K562 (cell line): ENCODE measurements around the gene CDK14. TPM values are rescaled to one million over a fixed set of nuclear protein-coding genes. Genes with fewer than 3 reads are reported as not detected.

Experiments
- ATAC-seq: fragments of 200-7000 bp; cut with Tn5 transposase; 3 replicates; pipeline ENCODE4 v1.9.1; 2020; ENCODE audit warnings: moderate library complexity
- BruUV-seq: library from RNA; stranded (reverse); fragments of 400-500 nt; replicated peaks from 2 replicates; lab custom pipeline; 2021; lab: Mats Ljungman, UMichigan
- CTCF ChIA-PET: fragments of 300-600 bp; formaldehyde crosslinking; extraction: SDS; loops from one replicate; lab custom pipeline; 2021; ENCODE audit warnings: low intra/inter-chr PET ratio; lab: Yijun Ruan, JAX
- POLR2A ChIA-PET: fragments of 300-600, 350-650 bp; sonication (Branson Sonifier 250); formaldehyde crosslinking; extraction: SDS; loops from one replicate; lab custom pipeline; 2021; ENCODE audit warnings: antibody characterized with exemption, inconsistent platforms; lab: Yijun Ruan, JAX
- DNase-seq, 4 experiments: peaks; one replicate each; pipeline versions ENCODE4 v3.0.0 to v3.0.0-alpha.2; 2011 to 2018; ENCODE audit warnings: low spot score in 3 of 4, mixed read lengths in 3 of 4; ENCODE audit errors: extremely low read depth in 1 of 4
- FAIRE-seq: peaks from 2 replicates; lab custom pipeline; 2011; peaks lifted over from hg19 to GRCh38; lab: Jason Lieb, UNC
- H2AFZ ChIP-seq: 2 replicates; pipeline ENCODE4 v1.6.0; 2011; ENCODE audit warnings: low read depth, low read length, control low read depth, inconsistent platforms
- H3K27ac ChIP-seq: fragments of 200-600 bp; 3 replicates; pipeline ENCODE4 v1.8.0; 2011; ENCODE audit warnings: low read depth, mild to moderate bottlenecking, control low read depth, inconsistent platforms, low read length, moderate library complexity, mixed read lengths; ENCODE audit errors: extremely low read depth
- H3K27me3 ChIP-seq, 2 experiments: fragments of 300-600 bp in 1 of 2; 2 replicates in 1 of 2; 3 replicates in 1 of 2; pipeline versions ENCODE4 v1.6.0 to v1.8.0; 2011; ENCODE audit warnings: inconsistent platforms in 2 of 2, low read length in 2 of 2, mild to moderate bottlenecking in 1 of 2, mixed read lengths in 1 of 2, moderate library complexity in 1 of 2; ENCODE audit not compliant: control insufficient read depth in 2 of 2, insufficient read depth in 2 of 2
- H3K36me3 ChIP-seq: fragments of 300-600 bp; 3 replicates; pipeline ENCODE4 v1.8.0; 2011; ENCODE audit warnings: mild to moderate bottlenecking, low read length, inconsistent platforms; ENCODE audit not compliant: control insufficient read depth, insufficient read depth
- H3K4me1 ChIP-seq, 2 experiments: fragments of 200-600 bp in 1 of 2; replicated peaks in 1 of 2; 2 replicates in 1 of 2; 3 replicates in 1 of 2; pipeline versions ENCODE4 v1.5.1 to v1.8.0; 2011; ENCODE audit warnings: inconsistent platforms in 2 of 2, low read length in 2 of 2, mild to moderate bottlenecking in 1 of 2, mixed read lengths in 1 of 2, moderate library complexity in 1 of 2; ENCODE audit not compliant: control insufficient read depth in 2 of 2, insufficient read depth in 2 of 2
- H3K4me2 ChIP-seq: 2 replicates; pipeline ENCODE4 v1.6.1; 2011; ENCODE audit warnings: low read length, control low read depth, inconsistent platforms, mixed read lengths; ENCODE audit not compliant: insufficient read depth
- H3K4me3 ChIP-seq: fragments of 200-600 bp; sonication (generic), shearing (Covaris generic); 2 replicates; pipeline ENCODE4 v1.5.1; 2016; ENCODE audit warnings: control low read depth, inconsistent platforms
- H3K79me2 ChIP-seq: fragments of 200-600 bp; 3 replicates; pipeline ENCODE4 v1.8.0; 2011; ENCODE audit warnings: low read length, inconsistent platforms; ENCODE audit not compliant: control insufficient read depth, insufficient read depth
- H3K9ac ChIP-seq, 2 experiments: 2 replicates each; pipeline versions ENCODE4 v1.6.0 to v1.6.1; 2011; ENCODE audit warnings: low read depth in 2 of 2, low read length in 2 of 2, control low read depth in 1 of 2, inconsistent platforms in 1 of 2, mild to moderate bottlenecking in 1 of 2, mixed read lengths in 1 of 2; ENCODE audit not compliant: insufficient read depth in 1 of 2
- H3K9me1 ChIP-seq: one replicate; pipeline ENCODE4 v1.6.0; 2011; ENCODE audit warnings: inconsistent platforms, mild to moderate bottlenecking, low read length, moderate library complexity; ENCODE audit not compliant: control insufficient read depth, insufficient read depth
- H3K9me3 ChIP-seq: replicated peaks from 2 replicates; pipeline ENCODE4 v1.5.1; 2011; ENCODE audit warnings: low read depth, low read length, inconsistent platforms; ENCODE audit not compliant: control insufficient read depth, insufficient read depth
- H4K20me1 ChIP-seq: replicated peaks from 2 replicates; pipeline ENCODE4 v1.6.1; 2011; ENCODE audit warnings: low read length, inconsistent platforms, mixed read lengths; ENCODE audit not compliant: control insufficient read depth, insufficient read depth
- CHD2 ChIP-seq: IDR thresholded peaks from 2 replicates; pipeline ENCODE4 v1.6.1; 2011; ENCODE audit warnings: low read depth, low read length
- GTF2F1 ChIP-seq: IDR thresholded peaks from 2 replicates; pipeline ENCODE4 v1.6.1; 2011; ENCODE audit warnings: low read depth, low read length, improper control_type of control experiment
- HSF4 ChIP-seq: fragments of 250-450 bp; sonication (Bioruptor Pico); IDR thresholded peaks from 2 replicates; pipeline ENCODE4 v2.1.2; 2022; ENCODE audit warnings: mild to moderate bottlenecking, moderate library complexity, borderline replicate concordance
- KAT2B ChIP-seq: IDR thresholded peaks from one replicate; pipeline ENCODE4 v1.6.1; 2012; ENCODE audit warnings: low read depth, mild to moderate bottlenecking, control low read depth, inconsistent platforms, low read length, moderate library complexity
- NR2C1 ChIP-seq, 2 experiments: fragments of 450-650 bp; IDR thresholded peaks; 2 replicates each; pipeline ENCODE4 v1.6.1; 2017; ENCODE audit warnings: mild to moderate bottlenecking in 2 of 2, antibody characterized with exemption in 1 of 2, inconsistent platforms in 1 of 2, missing compliant biosample characterization in 1 of 2, missing genetic modification characterization in 1 of 2
- RBFOX2 ChIP-seq: fragments of 200-400 bp; formaldehyde crosslinking; IDR thresholded peaks from 2 replicates; pipeline ENCODE4 v1.6.1; 2017; ENCODE audit warnings: low read depth, mild to moderate bottlenecking, low read length, moderate library complexity
- RHOXF2B ChIP-seq: fragments of 250-450 bp; sonication (Bioruptor Pico); conservative IDR thresholded peaks from 2 replicates; pipeline ENCODE4 v1.5.1; 2021
- SMAD2 ChIP-seq: fragments of 150-350 bp; IDR thresholded peaks from 2 replicates; pipeline ENCODE4 v1.6.1; 2014; ENCODE audit warnings: low read depth, mild to moderate bottlenecking, low read length
- STAT6 ChIP-seq: sonication (generic); formaldehyde crosslinking; IDR thresholded peaks from 2 replicates; pipeline ENCODE4 v1.8.1; 2023; ENCODE audit warnings: mild to moderate bottlenecking, missing genetic modification reagents
- ZNF263 ChIP-seq: sonication (generic); formaldehyde crosslinking; IDR thresholded peaks from 2 replicates; pipeline ENCODE4 v1.8.0; 2022; ENCODE audit warnings: mild to moderate bottlenecking, missing genetic modification reagents, borderline replicate concordance
- ZNF384 ChIP-seq: IDR thresholded peaks from 2 replicates; pipeline ENCODE4 v1.6.1; 2012; ENCODE audit warnings: low read depth, low read length, improper control_type of control experiment
- ZNF444 ChIP-seq: fragments of 250-450 bp; sonication (Bioruptor Pico); IDR thresholded peaks from 2 replicates; pipeline ENCODE4 v1.4.0; 2020; ENCODE audit warnings: mild to moderate bottlenecking, moderate library complexity
- ZZZ3 ChIP-seq: fragments of 450-650 bp; IDR thresholded peaks from 2 replicates; pipeline ENCODE4 v1.6.1; 2016; ENCODE audit warnings: antibody characterized with exemption, mild to moderate bottlenecking, moderate library complexity
- WGBS: fragments of 100-300 bp; shearing (Covaris generic); methylation state at CpG from one replicate; pipeline ENCODE4 v1.1.6; 2016; ENCODE audit warnings: low coverage, mixed read lengths; ENCODE audit not compliant: insufficient coverage; ENCODE audit errors: missing lambda C conversion rate; 5-methylcytosine and 5-hydroxymethylcytosine counted together
- in situ Hi-C: fragments of 300-500 bp; cut with MboI; formaldehyde crosslinking; loops from 4 replicates; pipeline ENCODE4 v1.15.0; 2018; ENCODE audit warnings: inconsistent platforms, mixed read lengths
- intact Hi-C: fragments of 100-400 bp; cut with micrococcal nuclease; formaldehyde crosslinking; loops from 2 replicates; pipeline ENCODE4 v1.14.2; 2022
- polyA plus RNA-seq, 8 experiments: library from polyadenylated mRNA; depleted of rRNA in 4 of 8; stranded (reverse) in 5 of 8; unstranded in 3 of 8; fragments of >200 nt; fragmentation: Nextera tagmentation in 2 of 8; fragmentation: Illumina TruSeq in 1 of 8; extraction: Ambion mirVana in 2 of 8; extraction: Trizol in 1 of 8; gene quantifications; 2 replicates each; pipeline versions ENCODE4 v1.2.1 to v1.2.3, GENCODE V29; 2011 to 2014; ENCODE audit warnings: inconsistent platforms in 1 of 8, missing spikeins in 1 of 8
- total RNA-seq, 7 experiments: library from RNA; depleted of rRNA in 6 of 7; stranded (reverse); fragments of >200 nt in 6 of 7; fragmentation: Illumina TruSeq in 2 of 7; extraction: Trizol in 2 of 7; gene quantifications; 2 replicates each; pipeline versions ENCODE4 v1.2.1 to v1.2.3, GENCODE V29; 2011 to 2021; ENCODE audit warnings: low replicate concordance in 1 of 7

Gene CDK14
- total and polyA plus RNA-seq, 9 of the 15 experiments (the other 6 are each of a cell fraction or from before 2014, with no cell fraction given) = 0.03 to 0.91 (median 0.16) TPM

- TF ChIP-seq RBFOX2 (no peak), RHOXF2B (no peak)
- POLR2A ChIA-PET = interaction anchor here (1.2 kb wide), 1 partner anchor 9 kb away, joined by 3 read pairs; no protein-coding TSS in a partner anchor
- Histone ChIP-seq H3K27ac (no peak overlapping the region), H3K27me3 (no peaks in the 10 kb centered on the region), H3K9me3 (no peaks in the 10 kb centered on the region; the same call in 1 of the 2 replicates), H3K36me3 (no peaks in the 10 kb centered on the region), H3K9ac (no peak overlapping the region), H3K9me1 (no peaks in the 10 kb centered on the region), H3K4me3 (no peak overlapping the region), H2AFZ (no peak overlapping the region), H3K4me1 (no peaks in the 10 kb centered on the region), H3K4me2 (no peak overlapping the region), H3K79me2 (no peaks in the 10 kb centered on the region), H4K20me1 (no peaks in the 10 kb centered on the region)
- 0% methylated on average over 2 of the region's 2 CpGs for WGBS
- in situ Hi-C loops (no loop called here), intact Hi-C loops (no loop called here)
- CTCF ChIA-PET = no interaction called here
- no peak for DNase-seq
- ATAC-seq = no peak
- no TSS peak for BruUV-seq
- no peak for FAIRE-seq
Observed at GRCh38 chr7:90853205-90853604, 257.1 kb downstream of the CDK14 start.

- Histone ChIP-seq H3K4me2 (no peak overlapping the region), H3K4me3 (no peak overlapping the region), H3K9ac (no peak overlapping the region), H2AFZ (no peak overlapping the region), H3K36me3 (no peaks in the 10 kb centered on the region), H3K27ac (no peak overlapping the region), H3K9me1 (no peaks in the 10 kb centered on the region), H3K9me3 (no peaks in the 10 kb centered on the region; the same call in 1 of the 2 replicates), H3K79me2 (no peaks in the 10 kb centered on the region), H3K4me1 (no peaks in the 10 kb centered on the region), H4K20me1 (no peaks in the 10 kb centered on the region), H3K27me3 (no peaks in the 10 kb centered on the region)
- FAIRE-seq (no peak), DNase-seq (no peak), ATAC-seq (no peak)
- ChIA-PET POLR2A (no interaction called here), CTCF (no interaction called here)
- BruUV-seq = no TSS peak
- WGBS = 2% methylated on average over 6 of the region's 6 CpGs
- intact Hi-C loops (no loop called here), in situ Hi-C loops (no loop called here)
- TF ChIP-seq GTF2F1 (no peak), HSF4 (CRISPR knock-in tag) (no peak), STAT6 (CRISPR knock-in tag) (no peak), NR2C1 (IDR thresholded peaks at IDR 0.05) (no peak), NR2C1 (tag; IDR thresholded peaks at IDR 0.05) (no peak), ZNF384 (no peak), ZZZ3 (no peak), CHD2 (no peak), ZNF444 (no peak), ZNF263 (CRISPR knock-in tag) (no peak), KAT2B (no peak), SMAD2 (no peak)
Observed at GRCh38 chr7:90856351-90857070, 260.4 kb downstream of the CDK14 start.
